SW480 (cell line): ENCODE results near the gene SEMA4B.
"Not testable (repeated sequence)": the region's sequence is repeated elsewhere in the genome, so short reads cannot be mapped to it uniquely, and the experiment has no call there.

ENCODE experiments used
- DNase-seq: peaks from one replicate; pipeline ENCODE4 v3.0.0-alpha.2; 2016; ENCODE audit warnings: low spot score

The SEMA4B gene

DNA sequence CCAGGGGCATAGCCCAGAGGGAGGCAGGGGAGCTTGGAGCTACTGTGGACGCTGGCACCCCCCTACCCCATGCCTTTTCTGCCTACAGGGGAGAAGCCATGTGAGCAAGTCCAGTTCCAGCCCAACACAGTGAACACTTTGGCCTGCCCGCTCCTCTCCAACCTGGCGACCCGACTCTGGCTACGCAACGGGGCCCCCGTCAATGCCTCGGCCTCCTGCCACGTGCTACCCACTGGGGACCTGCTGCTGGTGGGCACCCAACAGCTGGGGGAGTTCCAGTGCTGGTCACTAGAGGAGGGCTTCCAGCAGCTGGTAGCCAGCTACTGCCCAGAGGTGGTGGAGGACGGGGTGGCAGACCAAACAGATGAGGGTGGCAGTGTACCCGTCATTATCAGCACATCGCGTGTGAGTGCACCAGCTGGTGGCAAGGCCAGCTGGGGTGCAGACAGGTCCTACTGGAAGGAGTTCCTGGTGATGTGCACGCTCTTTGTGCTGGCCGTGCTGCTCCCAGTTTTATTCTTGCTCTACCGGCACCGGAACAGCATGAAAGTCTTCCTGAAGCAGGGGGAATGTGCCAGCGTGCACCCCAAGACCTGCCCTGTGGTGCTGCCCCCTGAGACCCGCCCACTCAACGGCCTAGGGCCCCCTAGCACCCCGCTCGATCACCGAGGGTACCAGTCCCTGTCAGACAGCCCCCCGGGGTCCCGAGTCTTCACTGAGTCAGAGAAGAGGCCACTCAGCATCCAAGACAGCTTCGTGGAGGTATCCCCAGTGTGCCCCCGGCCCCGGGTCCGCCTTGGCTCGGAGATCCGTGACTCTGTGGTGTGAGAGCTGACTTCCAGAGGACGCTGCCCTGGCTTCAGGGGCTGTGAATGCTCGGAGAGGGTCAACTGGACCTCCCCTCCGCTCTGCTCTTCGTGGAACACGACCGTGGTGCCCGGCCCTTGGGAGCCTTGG, 27.0 kb downstream of the SEMA4B start:
- no peak for DNase-seq

DNA sequence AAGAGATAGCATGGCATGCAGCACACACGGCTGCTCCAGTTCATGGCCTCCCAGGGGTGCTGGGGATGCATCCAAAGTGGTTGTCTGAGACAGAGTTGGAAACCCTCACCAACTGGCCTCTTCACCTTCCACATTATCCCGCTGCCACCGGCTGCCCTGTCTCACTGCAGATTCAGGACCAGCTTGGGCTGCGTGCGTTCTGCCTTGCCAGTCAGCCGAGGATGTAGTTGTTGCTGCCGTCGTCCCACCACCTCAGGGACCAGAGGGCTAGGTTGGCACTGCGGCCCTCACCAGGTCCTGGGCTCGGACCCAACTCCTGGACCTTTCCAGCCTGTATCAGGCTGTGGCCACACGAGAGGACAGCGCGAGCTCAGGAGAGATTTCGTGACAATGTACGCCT, 27.8 kb downstream of the SEMA4B start:
- DNase-seq = no peak

DNA sequence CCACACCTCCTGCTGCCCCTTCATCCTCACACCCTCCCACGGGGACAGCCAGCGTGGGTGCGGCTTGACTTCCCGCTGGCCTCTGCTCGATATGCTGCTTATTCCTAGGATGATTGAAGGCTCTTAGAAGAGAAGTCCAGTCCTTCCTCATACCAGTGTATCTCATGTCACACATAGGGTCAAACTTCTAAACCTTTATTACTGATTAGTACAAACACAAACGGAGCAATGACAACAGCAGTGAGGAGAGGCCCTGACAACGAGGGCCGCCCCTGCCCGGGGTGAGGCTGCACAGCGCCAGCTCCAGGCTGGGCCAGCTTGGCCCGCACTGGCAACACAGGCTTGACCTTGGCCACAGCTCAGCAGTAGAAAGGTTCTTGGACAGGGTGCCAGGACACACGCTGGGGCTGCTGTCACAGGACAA, 29.0 kb downstream of the SEMA4B start:
- DNase-seq = no peak

DNA sequence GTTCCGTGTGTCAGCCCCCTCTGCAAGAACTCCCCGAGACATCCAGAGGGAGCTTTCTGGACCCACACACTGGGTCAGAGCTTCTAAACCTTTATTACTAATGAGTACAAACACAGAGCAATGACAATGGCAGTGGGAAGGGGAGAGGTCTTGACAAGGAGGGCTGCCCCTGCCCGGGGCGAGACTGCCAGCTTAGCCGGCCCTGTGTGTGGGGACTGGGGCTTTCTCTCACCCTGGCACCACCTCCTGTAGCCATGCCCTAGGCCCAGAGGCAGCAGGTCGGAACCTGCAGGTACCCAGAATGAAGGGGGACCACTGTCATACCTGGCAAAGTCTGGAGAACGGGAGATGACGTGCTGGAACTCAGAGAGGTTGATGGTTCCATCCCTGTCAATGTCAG, 29.5 kb downstream of the SEMA4B start:
- DNase-seq = no peak

DNA sequence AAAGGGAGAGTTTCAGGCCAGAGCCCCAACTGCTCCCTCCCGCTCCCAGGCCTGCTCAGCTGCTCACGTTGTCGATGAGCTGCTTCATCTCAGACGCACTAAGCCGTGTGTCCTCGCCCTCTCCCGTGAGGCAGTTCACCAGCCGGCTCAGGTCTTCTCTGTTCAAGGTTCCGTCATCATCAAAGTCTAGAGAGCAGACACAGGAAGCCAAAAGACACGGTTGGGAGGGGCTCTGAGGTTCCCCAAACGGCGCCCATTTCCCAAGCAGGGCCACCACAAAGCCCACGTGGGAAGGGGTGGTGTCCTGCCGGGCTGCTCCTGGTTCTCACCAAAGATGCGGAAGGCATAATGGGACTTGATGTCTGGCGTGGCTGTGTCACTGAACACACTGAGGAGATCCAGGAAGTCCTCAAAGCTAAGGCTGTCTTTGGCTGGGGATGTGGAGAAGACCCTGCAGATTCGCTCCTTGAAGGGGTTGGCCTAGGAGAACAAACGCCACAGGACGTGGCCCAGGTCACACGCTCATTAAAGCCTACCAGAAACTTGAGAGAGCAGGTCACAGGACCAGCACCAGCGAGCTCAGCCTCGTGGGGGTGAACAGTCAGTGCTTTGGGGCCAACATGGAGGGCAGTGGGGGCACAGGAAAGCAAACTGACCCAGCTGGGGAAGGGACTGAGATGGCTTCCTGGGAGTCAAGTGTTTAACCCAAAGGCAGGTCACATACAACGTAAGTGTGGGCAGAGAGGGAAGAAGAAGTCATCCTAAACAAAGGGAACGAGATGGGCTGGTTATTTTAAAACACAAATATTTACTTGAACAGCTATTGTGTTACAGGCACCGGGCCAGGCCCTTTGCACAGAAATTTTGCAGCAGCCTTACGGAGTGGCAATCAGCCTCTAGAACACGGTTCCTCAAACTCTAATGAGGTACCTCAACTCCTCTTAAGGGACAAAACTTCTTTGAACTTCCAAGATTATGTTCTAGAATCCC, 30.2 kb downstream of the SEMA4B start:
- DNase-seq = no peak

DNA sequence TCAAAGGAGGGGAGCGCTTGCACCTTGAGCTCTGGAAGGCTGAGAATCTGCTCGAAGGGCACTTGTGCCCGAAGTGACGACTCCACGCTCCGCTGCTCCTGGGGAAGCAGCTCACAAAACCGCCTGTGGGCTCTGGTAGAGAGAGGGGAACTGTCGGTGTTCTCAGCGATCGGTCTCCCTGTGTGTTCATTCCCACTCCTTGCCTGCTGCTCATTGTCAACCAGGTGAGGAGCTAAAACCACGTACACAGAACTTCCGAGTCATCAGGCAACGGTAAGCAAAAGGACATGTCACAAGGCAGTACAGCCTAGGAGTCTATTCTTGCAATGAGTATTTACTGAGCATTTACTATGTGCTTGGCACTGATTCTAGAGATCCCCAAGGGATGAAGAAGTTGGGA, 31.1 kb downstream of the SEMA4B start:
- DNase-seq = no peak

DNA sequence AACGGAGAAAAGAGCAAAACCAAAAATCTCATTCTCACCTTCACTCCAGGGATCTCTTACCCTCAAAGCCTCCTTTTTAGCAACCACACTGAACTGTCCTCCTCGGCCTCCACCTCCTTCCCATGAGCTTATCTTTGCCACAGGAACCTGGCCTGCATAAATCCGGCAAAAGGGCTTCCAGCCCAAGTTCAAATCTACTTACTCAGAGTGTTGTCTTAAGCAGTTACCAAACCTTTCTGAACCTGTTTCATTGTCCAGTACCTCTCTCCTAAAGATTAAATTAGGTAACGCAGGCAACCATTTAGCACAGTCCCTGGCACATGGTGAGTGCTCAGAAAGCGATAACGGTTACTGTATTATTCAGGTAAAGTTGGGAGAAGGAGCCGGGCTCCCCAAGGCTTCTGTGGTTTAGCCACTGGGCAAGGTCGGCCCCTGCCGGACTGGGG, 31.8 kb downstream of the SEMA4B start:
- DNase-seq = no peak

DNA sequence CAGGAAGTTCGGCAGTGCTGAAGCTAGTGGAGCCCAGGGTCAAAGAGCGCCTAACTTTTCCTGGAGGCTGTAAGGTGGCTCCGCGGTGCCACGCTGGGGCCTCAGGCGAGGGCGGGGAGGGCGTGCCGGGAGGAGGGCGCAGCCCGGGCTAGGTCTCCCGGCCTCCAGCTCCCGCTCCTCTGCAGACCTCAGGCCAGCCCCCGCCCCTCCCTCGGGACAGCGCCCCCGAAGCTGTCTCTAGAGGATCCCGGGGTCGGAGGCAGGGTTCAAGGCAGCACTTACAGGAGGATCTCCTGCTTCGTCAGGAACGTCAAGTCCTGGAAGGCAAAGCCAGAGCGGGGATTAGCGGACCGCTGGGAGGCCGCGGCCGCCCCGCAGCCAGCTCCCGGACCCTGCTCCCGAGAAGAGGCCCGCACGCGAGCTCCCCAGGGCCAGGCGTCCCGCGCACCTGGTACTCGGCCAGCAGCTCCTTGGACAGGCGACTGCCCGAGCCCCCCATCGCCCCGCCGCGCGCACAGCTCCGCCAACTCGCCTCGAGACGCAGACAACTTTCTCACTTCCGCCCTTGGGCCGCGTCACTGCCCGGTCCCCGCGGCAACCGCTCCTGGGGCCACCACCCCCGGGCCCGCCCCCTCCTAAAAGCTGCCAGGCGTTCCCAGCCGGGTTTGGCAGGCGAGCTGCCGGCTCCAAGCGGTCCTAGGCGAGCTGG, 32.4 kb downstream of the SEMA4B start, which contains the start of gene CIB1:
Gene CIB1 (minus strand): TSS at position 555 of the 709 bp plus-strand sequence. CDS start 56 bp downstream, at position 499.
- peak; percentile 92 for DNase-seq

DNA sequence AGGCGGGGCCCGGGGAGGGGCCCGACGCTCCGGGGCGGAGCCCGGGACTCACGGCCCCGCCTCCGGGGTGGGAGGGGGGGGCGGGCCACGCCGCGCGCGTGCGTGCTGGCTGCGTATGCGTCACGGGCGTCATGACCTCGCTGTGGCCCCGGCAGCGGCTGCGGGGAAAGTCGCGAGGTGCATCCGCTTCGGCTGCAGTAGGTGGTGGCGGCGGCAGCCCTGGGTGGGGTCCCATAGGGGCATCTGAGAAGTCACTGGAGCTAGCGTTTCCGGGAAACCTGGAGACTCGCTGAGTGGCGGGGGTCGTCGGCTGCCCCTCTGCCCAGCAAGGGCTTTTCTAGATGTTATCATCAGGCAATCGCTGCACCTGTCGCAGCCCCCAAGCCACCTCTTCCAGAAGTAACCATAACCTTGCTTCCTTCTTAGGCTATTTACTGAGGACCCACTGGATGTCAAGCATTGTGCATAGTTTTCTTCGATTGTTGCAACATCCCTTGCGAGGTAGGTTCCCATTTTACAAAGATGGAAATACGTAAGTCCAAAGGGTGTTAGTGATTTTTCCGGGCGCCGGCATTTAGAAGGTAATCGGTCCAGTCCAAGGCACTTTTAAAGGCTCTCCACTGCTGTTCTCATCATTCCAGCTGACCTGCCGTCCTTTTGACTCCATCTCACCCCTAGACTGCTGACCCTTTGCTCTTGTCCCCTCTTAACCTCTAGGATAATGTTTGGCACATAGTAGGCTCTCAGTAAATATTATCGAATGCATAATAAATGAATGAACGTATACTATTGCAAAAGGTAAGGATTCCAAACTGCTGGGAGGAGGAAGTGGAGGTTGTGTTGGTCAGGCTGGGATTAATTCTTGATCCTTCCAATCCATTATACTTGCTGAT, 33.2 kb downstream of the SEMA4B start, which contains the start of gene GDPGP1:
Gene GDPGP1 (plus strand): TSS at position 114 of the 893 bp plus-strand sequence. CDS start 6,700 bp downstream, outside the sequence.
- DNase-seq = no peak

DNA sequence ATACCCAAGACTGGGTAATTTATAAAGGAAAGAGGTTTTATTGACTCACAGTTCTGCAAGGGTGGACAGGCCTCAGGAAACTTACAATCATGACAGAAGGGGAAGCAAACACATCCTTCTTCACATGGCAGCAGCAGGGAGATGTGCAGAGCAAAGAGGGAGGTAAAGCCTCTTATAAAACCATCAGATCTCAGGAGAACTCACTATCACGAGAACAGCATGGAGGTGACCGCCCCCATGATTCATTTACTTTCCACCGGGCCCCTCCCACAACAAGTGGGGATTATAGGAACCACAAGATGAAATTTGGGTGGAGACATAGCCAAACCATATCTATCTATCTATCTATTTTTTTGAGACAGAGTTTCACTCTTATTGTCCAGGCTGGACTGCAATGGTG, 38.2 kb downstream of the SEMA4B start:
- DNase-seq = no peak

DNA sequence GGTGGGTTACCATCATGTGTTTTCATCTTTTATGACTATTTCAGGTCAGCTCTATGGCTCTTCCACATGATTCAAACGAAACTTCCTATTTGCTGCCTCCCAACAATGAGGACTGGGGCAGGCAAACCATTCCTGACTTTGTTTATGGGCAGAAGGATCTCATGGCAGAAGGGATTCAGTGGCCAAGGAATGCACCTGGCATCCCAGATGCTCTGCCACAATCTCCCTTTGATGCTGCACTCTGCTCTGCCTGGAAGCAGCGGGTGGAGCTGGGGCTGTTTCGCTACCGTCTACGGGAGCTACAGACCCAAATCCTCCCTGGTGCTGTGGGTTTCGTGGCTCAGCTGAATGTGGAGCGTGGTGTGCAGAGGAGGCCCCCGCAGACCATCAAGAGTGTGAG, 39.7 kb downstream of the SEMA4B start:
- no peak for DNase-seq

DNA sequence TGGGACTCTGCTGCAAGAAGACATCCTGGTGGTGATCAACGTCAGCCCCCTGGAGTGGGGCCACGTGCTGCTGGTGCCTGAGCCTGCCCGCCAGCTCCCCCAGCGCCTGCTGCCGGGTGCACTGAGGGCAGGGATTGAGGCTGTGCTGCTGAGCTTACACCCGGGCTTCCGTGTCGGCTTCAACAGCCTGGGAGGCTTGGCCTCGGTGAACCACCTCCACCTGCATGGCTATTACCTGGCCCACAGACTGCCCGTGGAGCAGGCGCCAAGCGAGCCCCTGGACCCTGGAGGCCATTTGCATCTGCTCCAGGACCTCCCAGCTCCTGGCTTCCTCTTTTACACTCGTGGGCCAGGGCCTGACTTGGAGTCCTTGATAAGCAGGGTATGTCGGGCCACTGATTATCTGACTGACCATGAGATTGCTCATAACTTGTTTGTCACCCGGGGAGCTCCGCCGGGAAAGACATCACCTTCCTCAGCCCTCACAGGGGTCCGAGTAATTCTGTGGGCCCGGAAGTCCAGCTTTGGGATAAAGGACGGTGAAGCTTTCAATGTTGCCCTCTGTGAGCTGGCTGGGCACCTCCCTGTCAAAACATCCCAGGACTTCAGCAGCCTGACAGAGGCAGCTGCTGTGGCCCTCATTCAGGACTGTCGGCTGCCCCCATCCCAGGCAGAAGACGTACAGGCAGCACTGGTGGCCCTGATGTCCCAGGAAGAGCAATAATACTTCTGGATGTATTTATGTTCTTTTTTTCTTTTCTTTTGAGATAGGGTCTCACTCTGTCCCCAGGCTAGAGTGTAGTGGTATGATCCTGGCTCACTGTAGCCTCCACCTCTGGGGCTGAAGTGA, 40.4 kb downstream of the SEMA4B start:
- DNase-seq = no peak

DNA sequence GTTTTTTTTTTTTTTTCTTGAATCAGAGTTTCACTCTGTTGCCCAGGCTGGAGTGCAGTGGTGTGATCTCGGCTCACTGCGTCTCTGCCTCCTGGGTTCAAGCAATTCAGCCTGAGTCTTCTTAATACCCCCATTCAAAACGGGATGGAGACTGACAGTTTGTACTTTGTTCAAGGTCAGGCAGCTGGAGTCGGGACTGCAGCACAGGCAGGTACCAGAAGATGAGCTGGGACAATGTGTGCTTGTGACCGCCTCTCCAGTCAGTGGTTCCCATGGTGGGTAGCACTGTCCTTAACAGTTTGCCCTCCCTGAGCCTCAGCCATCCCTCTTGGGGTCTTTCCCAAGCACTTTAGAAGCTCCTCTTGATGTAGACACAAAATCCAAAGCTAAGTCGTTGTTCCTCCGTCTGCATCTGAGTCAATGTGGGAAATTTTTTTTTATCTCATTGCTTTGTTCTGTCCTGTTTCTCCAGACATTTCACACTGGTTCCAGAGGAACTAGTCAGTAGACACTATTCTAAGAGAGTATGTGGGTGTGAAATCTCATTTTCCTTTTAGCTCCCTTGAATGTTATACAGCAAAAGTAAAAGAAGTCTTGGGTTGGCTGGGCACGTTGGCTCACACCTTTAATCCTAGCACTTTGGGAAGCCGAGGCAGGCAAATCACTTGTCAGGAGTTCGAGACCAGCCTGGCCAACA, 43.0 kb downstream of the SEMA4B start:
- no peak for DNase-seq

DNA sequence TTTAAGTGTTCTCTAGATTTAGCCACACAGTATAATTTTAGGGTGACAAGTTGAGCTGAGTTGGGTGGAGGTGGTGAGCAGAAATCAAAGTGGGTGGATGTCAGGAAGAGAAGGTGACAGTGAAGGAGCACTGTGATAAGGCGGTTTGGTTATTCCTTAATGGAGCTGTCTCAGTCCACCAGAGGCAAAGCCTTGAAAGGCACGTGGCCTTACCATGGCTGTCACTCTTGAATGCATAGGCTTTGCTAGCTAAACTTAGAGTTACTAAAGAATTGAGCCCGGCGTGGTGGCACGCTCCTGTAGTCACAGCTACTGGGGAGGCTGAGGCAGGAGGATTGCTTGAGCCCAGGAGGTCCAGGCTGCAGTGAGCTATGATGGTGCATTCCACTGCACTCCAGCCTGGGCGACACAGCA, 47.7 kb downstream of the SEMA4B start:
- DNase-seq = no peak

DNA sequence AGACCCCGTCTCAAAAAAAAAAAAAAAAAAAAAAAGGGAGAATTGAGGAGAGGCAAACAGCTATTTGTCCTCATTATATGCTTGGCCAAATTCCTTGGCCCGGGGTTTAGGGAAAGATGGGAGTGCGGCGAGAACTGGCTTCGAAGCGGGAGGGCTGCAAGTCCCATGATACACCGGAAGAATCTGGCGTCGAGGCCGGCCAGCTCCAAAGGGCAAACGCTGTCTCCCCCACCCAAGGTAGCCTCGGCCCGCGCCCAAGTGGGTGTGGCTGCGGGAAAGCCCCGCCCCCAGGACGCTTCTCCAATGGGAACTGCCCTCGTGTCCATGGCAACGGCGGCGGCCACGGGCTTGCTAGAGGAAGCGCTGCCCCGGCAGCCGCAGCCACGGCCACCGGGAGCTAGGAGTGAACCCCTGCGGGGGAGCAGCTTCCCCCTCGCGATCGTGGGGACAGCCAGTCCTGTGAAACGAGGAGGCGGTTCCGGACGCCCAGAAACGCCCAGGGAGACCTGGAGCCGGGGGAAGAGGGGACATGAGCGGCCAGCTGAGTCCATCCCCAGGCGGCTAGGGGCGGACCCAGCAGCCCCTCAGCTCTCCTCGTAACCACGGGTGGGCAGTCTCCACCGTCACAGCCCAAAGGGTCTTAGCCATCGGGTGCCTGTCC, 48.2 kb downstream of the SEMA4B start, which contains the start of gene TTLL13:
Gene TTLL13 (plus strand): TSS at position 354 of the 661 bp plus-strand sequence. CDS start 1,075 bp downstream, outside the sequence.
- peak; percentile 85 for DNase-seq

DNA sequence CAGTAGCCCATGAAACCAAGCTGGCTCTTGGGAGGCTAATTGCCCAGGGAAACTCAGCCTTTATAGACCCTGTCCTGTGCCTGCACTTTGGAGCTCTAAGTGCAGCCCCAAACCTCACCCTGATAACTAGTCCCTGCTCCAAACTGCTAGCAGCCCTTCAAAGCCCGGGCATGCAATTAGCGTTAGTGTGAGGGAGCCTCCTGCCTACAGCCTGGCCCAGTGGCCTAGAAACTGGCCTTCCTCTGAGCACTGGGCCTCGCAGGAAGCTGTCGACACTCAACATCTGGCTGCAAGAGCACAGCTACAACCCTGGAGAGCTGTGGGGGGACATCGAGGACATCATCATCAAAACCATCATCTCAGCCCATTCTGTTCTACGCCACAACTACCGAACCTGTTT, 56.6 kb downstream of the SEMA4B start:
- no peak for DNase-seq

DNA sequence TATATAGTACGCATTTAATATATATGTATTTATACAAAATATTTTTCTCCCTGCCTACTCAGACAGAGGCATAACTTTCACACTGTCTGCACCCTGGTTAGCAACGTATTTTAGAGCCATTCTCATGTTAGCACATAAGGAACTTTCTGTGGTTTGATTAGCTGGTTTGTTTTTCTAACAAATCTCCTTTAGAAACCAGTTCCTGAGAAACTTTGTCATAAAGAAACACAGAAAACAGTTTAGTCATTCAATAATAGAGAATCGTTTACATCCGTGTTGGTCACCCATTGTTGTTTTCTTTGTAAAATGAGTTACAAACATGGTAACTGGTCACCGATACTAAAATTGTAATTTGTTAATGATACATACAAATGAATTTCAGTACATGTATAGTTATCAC, 58.4 kb downstream of the SEMA4B start:
- no peak for DNase-seq

DNA sequence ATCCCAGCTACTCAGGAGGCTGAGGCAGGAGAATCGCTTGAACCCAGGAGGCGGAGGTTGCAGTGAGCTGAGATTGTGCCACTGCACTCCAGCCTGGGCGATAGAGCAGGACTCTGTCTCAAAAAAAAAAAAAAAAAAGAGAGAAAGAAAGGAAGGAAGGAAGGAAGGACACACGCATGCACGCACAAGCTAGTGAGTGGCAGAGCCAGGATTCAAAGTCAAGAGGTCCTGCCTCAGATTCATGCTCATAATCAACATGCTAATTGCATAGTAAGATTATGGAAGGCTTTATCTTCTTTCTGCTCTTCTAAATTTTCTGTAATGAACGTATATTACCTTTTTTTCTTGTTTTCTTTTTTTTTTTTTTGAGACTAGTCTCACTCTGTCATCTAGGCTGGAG, 59.6 kb downstream of the SEMA4B start:
- not testable (repeated sequence) for DNase-seq
